Keratinocyte (primary cell): ENCODE measurements around the gene POLE.
"Not testable (repeated sequence)": the region's sequence is repeated elsewhere in the genome, so short reads cannot be mapped to it uniquely, and the experiment has no call there.

Experiments used
- CTCF ChIP-seq, 3 experiments: IDR thresholded peaks in 1 of 3; conservative IDR thresholded peaks in 1 of 3; optimal IDR thresholded peaks in 1 of 3; 2 replicates in 2 of 3; 3 replicates in 1 of 3; pipeline versions ENCODE3 to v1.5.1; 2011; ENCODE audit warnings: low read length in 3 of 3, mild to moderate bottlenecking in 3 of 3, moderate library complexity in 2 of 3, control low read depth in 1 of 3, inconsistent platforms in 1 of 3; ENCODE audit not compliant: insufficient read depth in 2 of 3; ENCODE audit errors: extremely low read depth in 1 of 3
- EZH2 ChIP-seq: IDR thresholded peaks from one replicate; pipeline ENCODE4 v1.6.1; 2012; ENCODE audit warnings: inconsistent platforms, mild to moderate bottlenecking, low read length, moderate library complexity

- TF ChIP-seq CTCF (optimal IDR thresholded peaks at IDR 0.05 in 1 of 3, IDR thresholded peaks at IDR 0.05 in 1 of 3, conservative IDR thresholded peaks at IDR 0.05 in 1 of 3; ENCODE audit: extremely low read depth in 1 of 3, insufficient read depth in 2 of 3, low read length in 3 of 3); EZH2: not testable (repeated sequence)
Observed at GRCh38 chr12:132599502-132599901, 87.6 kb downstream of the POLE start.
